ENCODE measurements around the gene NGLY1.

NGLY1 gene, protein sequence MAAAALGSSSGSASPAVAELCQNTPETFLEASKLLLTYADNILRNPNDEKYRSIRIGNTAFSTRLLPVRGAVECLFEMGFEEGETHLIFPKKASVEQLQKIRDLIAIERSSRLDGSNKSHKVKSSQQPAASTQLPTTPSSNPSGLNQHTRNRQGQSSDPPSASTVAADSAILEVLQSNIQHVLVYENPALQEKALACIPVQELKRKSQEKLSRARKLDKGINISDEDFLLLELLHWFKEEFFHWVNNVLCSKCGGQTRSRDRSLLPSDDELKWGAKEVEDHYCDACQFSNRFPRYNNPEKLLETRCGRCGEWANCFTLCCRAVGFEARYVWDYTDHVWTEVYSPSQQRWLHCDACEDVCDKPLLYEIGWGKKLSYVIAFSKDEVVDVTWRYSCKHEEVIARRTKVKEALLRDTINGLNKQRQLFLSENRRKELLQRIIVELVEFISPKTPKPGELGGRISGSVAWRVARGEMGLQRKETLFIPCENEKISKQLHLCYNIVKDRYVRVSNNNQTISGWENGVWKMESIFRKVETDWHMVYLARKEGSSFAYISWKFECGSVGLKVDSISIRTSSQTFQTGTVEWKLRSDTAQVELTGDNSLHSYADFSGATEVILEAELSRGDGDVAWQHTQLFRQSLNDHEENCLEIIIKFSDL

GRCh38 chr3:25782938-25783660, at the start of gene NGLY1:
NGLY1 (minus strand) TSS chr3:25783443; CDS start chr3:25783390, 53 bp downstream.
- DNase-seq = no peak

GRCh38 chr3:25831578-25831977, 48.3 kb upstream of the NGLY1 start:
- peak; percentile 52 for DNase-seq

DNA sequence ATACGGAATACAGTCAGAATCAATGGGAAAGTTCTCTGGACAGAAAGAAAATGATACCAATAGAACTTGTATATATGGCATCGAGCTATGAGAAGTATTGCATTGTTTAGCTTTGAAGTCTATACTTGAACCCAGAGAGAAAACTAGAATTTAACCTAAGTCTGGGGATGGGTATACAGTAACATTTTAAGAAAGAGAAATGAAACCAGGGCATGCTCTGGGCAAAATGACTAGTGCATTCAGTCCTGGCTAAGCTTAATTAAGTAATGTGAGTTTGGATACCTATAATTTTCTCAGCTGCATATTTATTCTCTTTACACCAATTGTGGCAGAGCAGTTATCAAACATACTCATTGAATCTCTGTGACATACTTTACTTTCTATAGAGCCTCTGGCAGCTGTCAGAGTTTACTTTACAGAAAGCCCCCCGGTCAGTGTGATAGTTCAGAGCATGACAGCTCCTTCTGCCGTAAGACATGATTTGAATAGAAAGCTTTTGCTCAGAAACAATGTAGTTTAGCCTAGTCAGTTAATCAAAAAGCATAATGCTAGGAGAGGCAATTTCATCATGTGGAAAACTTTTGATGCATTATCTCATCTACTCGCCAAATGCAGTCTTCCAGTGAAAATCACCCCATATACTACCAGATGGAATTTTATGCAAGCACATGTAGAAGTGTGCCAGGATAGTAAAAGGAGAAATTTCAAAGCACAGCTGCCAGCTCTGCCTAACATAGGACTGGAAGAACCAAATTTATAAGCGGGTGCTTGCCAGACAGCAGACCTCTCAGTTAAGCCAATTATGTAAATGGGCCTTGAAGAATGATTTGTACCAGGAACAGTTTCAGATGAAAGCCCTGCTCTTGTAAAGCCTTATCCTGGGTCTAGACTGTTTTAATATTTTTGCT, 47.4 kb upstream of the NGLY1 start:
- peak; percentile 88 for DNase-seq

- no peak for DNase-seq
Observed at GRCh38 chr3:25826510-25826909, 43.3 kb upstream of the NGLY1 start.

DNA sequence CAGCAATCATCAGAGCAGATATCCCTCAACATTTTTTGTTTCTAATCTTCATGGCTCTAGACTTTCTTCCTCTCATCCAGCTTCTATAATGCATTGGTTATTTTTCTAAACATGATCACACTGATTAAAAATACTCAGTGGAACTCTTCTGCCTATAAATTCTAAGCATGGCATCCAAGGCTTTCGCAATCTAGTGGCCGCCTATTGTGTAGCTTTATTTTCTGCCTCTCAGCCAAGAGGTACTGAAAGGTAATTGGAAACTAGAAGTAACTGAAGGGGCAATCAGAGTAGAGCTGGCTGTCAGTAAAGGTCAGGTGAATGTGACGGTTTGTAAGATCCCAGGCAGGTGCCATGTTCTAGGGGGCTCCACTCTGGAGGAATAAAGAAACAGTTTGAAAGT, 40.1 kb upstream of the NGLY1 start:
- no peak for DNase-seq

DNA sequence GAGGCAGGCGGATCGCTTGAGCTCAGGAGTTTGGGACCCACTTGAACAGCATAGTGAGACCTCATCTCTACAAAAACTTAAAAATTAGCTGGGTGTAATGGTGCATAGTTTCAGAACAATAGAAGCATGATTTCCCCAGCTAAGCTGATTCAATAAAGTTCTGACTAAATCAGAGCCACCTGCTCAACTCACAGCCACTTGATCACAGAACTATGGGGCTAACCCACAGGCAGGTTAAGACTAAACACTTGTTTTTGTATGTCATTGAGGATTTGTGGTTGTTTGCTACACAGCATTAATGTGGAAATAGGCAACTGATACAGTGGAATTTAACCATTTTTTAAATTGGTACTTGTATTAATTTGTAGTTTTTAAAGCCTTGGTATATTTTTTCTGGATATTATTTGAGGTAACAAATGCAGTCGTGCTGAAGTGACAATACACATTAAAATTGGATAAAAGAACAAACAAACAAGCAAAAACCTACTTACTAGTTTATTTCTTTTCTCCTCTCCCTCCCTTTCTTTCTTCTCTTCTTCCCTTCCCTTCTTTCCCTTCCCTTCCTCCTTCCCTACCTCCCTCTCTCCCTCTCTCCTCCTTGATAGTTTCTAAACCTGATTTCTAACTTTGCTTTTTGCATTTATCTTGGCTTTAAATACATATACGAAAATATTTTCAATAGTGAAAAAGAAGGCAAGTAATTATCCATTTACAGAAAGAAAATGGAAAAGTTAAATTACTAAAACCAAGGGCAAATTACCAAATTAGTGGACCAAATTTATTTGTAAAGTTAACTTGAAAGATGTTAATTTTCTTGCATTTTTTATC, 38.7 kb upstream of the NGLY1 start:
- DNase-seq = no peak

- no peak for DNase-seq
Observed at GRCh38 chr3:25820816-25821486, 37.7 kb upstream of the NGLY1 start.

GRCh38 chr3:25820366-25820765, 37.1 kb upstream of the NGLY1 start:
- no peak for DNase-seq

- DNase-seq = no peak
Observed at GRCh38 chr3:25818335-25818734, 35.1 kb upstream of the NGLY1 start.

GRCh38 chr3:25817638-25818037, 34.4 kb upstream of the NGLY1 start:
- no peak for DNase-seq

DNA sequence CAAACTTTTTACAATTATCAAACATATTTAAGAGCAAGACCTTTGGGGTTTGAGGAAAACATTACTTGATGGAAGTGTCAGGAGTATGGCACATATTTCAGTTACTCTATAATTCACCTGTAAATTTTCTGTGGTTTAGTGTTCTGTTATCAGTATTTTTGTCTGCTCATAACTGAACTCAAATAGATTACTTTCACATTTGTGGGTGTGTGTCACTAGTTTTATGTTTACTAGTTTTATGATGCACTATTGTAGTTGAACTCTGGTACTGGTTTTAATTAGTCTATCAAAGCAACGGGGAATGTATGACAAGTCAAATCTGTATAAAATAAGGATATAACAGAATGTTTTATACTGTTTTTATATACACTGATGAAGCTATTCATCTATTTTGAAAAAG, 33.9 kb upstream of the NGLY1 start:
- DNase-seq = no peak

GRCh38 chr3:25812644-25813043, 29.4 kb upstream of the NGLY1 start:
- DNase-seq = no peak

DNA sequence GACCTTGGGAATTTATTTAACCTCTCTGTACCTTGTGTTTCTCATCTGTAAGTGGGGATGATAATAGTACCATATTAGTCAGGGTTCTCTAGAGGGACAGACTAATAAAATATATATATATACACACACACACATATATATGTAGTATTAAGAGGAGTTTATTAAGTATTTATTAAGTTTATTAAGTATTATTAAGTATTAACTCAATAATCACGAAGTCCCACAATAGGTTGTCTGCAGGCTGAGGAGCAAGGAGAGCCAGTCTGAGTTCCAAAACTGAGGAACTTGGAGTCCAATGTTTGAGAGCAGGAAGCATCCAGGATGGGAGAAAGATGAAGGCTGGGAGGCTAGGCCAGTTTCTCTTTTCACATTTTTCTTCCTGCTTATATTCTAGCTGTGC, 21.4 kb upstream of the NGLY1 start:
- DNase-seq = no peak

DNA sequence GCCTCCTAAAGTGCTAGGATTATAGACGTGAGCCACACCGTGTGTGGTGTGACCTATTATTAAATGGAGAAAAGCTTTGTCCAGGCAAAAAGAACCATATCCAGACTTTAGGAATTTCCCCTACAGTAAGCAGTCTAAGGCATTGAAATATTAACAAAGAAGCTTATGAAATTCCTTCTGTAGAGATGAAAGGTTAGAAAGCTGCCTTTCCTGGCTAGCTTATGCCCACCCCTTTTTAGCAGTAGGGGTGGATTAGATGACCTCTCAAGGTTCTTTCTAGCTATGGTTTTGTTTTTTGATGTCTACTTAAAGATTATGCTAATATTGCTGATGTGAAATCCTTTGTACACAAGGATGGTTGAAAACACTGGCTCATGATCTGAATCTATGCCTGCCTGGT, 20.6 kb upstream of the NGLY1 start:
- DNase-seq = no peak

DNA sequence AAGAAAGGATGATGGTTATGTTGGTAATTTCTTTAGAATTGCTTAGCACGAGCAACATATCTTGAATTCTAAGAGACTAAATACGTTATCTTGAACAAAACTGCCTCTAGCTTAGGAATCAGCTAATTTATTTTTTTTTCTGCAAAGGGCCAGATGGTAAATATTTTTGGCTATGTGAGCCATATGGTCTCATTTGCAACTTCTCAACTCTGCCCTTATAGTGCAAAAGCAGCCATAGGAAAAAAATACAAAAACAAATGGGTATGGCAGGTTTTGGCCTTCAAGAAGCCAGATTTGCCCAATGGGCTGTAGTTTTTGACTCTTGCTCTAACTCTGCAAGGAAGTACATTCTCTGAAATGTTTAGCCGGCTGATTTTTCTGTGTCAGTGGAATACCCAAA, 18.5 kb upstream of the NGLY1 start:
- DNase-seq = peak; percentile 34

GRCh38 chr3:25789596-25790556, 6.6 kb upstream of the NGLY1 start, which contains the start of gene OXSM:
OXSM (plus strand) TSS chr3:25790090; CDS start chr3:25791021, 931 bp downstream.
- DNase-seq = peak; percentile 69

DNA sequence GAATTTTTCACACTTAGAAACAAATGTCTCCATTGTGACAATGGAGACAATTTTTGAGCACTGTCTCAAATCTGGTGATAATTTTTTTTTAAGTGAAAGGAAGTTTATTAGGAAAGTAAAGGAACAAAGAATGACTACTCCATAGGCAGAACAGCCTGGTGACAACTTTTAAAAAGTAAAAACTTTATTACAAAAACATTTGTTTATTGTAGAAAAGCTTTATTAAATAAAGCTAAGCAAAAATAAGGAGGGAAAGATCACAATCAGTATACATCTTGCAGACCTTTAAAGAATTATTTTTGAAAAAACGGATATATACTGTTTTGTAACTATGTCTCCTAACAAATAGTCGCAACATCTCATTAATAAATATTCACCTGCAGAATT, 6.0 kb upstream of the NGLY1 start:
- DNase-seq = no peak

DNA sequence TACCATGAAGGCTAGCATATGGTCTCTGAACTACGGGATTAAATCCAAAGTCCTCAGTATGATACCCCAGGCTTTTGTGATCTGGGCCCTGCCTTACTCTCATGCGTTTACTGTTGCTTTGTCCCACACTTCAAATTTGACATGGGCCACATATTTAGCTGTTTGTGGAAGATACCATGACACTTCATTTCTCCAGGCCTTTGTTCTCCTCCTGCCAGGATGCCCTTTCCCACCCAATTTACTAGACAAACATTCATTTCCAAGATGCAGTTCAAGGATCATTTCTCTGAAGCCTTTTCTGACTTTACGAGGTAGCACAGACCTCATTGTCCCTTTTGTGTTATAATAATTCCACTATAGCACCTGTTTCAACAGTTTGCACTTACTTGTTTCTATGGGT, 4.4 kb upstream of the NGLY1 start:
- DNase-seq = no peak

GRCh38 chr3:25785826-25786225, 2.6 kb upstream of the NGLY1 start:
- no peak for DNase-seq

DNA sequence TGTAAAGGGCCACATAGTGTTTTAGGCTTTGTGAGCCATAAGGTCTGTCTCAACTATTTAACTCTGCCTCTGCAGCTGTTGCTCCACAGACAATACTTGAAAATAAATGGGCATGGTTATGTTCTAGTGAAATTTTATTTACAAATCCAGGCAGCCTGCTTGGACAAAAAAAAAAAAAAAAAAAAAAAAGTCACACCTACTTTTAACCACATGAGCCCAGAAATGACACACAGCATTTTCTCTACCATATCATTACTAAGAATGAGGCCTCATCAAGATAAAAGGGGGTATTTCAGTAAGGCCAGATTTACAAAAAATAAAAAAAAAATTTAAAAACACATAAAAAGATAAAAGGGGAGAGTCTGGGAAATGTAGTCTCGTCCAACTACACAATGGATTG, 1.7 kb upstream of the NGLY1 start:
- no peak for DNase-seq
